Amniotic stem cell (primary cell): Measurements from ENCODE around the gene P2RY14.

Experiments used
- DNase-seq: peaks from one replicate; lab custom pipeline; 2025; lab: John Stamatoyannopoulos, UW

The P2RY14 gene

DNA sequence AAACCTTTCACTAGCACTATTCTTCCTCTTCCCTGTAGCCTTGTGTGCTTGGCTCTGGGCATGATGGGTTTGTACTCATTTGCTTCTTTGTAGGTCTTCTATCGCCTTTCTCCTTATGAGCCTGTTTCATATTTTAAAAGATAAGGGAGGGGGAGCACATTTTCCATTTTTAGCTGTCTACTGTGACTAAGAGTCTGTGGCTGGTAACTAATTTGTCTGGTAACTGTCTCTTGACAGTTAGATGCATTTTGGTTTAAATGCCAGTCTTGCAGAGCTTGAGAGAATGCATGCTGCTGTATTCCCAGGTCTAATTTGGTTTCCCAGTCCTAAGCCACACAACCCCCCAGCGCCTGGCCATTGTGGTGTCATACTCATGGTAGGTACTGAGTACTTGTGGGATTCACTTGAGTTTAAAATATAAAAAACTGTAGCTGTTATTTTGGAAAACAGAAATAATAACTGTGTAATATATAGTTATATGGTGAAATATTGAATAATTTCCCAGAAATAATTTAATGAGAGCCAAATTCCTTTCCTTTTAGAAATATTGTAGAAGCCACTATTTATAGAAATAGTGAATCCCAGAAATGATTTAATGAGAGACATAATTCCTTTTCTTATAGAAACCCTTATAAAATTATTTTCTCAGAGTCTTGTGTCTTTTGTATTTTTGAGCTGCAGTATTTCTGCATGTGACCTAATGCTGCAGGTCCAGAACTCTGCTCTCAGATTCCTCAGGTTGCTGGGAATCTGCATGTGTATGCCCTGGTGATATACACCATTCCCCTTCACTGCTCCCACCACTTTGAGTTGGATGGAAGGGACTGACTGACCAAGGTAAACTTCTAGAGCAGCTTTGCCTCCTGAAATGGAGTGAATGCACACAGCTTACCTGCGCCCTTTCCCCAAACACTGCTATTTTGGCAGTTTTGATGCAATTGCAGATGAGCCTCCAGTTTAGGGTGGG lies 61.4 kb downstream of the P2RY14 start:
- no peak for DNase-seq

DNA sequence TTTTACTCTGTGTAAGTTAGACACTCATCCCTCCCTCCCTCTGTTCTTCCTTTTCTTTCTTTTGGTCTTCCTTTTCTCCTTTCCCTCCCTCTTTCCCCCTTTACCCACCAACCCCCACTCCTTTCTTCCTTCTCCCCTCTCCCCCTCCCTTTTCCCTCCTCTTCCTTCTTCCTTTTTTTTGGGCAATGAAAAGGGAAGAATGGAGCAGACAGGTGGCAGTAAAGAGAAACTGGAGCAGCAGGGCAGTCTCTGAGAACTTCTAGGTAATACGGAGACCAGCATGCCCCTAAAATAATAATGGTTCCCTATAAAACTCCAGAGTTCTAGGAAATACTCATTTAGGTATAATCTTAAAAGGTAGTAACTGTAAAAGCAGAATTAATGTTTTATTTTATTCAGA lies 63.9 kb downstream of the P2RY14 start:
- DNase-seq, result no peak

DNA sequence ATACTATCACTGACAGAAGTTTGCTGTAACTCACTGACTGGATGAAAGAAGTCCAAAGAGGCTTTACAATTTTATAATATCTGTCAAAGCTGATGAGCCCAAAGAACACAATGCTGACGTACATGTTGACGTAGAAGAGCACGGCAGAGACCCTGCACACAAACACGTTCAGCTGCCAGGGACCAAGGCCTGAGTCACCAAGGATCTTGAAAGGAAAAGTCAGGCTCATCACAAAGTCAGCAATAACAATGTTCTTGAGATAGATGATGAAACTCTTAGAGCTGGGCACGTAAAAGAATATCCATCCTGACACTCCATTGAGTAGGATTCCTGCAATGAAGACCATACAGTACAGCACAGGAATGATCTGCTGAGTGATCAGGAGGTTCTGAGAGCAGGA lies 64.5 kb downstream of the P2RY14 start:
- DNase-seq, result no peak

GRCh38 chr3:151213151-151213550 lies 65.2 kb downstream of the P2RY14 start:
- no peak for DNase-seq

GRCh38 chr3:151210676-151211381 lies 67.5 kb downstream of the P2RY14 start:
- DNase-seq, result no peak

DNA sequence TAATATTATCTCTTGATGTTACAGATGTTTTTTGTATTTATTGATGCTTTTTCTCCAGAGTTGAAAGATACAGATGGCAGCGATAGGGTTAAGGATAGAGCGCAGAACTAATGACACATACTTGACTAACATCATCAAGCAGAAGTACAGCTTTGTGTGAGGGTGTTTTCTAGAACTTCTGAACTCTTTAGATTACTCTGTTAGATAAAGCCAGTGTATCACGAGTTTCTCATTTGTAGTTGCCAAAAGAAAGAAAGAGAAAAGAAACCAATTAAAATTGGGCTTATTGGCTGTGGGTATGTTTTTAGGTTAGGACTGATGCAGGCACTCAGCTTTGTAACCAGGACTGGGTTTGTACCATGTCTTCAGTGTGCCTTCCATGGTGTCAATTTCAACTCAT lies 68.7 kb downstream of the P2RY14 start:
- no peak for DNase-seq

DNA sequence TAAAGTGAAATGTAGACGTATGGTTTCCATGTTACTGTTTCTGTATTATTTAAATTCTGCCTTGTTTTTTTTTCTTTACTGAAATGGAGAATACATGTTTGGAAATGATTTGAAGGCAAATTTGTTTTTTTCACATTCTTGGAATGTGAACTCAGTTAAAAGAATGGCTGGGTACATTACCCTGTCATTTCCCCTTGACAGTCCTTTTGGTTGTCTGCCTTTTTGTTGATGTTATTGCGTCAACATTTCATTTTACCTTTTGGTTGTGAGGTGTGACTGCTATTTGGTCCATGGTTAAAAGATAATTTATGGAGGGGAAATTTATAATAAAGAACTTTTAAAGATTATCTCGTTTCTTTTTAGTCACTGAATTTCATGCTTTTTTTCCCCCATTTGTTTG lies 72.1 kb downstream of the P2RY14 start:
- no peak for DNase-seq

- no peak for DNase-seq
Observed at GRCh38 chr3:151205482-151205881, 72.9 kb downstream of the P2RY14 start.

DNA sequence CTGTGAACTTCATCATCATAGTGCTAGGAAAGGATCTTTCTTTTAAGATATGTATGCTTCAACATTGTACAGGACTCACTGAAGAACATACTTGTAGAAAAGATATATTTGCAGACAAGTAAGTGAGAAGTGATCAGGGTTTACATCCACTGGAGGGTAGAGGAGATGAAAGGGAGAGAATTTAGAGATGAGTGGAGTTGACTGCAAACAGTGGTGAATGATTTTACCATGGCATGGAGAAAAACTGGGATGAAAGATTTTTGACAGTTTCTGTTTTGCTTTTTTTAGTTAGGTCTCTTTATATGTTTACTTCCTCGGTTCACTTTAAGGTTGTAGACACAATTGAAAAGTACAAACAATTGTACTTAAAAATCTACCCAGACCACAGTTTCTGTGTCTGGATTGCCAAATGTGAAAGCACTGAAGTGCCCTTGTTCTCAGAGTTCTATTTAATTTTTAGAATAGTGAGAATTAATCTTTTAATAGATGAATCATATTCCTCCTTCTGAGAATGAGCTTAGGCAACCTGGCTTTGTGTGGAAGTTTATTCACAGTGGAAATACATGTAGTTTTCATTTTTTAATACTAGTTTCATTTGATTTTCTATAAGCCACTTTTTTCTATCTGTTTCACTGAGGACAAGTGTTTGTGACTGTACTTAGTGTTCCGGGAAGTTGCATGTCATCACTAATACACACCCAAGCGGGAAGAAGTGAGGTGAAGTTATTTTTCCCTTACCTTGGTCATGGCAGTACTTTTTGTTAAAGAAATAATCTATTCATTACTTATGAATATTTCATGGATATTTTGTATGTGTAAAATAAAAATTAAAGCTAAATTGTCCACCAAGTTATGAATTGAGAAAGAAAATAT lies 73.6 kb downstream of the P2RY14 start:
- DNase-seq, result no peak

- no peak for DNase-seq
Observed at GRCh38 chr3:151203051-151203420, 75.3 kb downstream of the P2RY14 start, which contains the start of gene GPR171. GPR171 (minus strand) TSS chr3:151203216; CDS start chr3:151199386, 3,830 bp downstream.

DNA sequence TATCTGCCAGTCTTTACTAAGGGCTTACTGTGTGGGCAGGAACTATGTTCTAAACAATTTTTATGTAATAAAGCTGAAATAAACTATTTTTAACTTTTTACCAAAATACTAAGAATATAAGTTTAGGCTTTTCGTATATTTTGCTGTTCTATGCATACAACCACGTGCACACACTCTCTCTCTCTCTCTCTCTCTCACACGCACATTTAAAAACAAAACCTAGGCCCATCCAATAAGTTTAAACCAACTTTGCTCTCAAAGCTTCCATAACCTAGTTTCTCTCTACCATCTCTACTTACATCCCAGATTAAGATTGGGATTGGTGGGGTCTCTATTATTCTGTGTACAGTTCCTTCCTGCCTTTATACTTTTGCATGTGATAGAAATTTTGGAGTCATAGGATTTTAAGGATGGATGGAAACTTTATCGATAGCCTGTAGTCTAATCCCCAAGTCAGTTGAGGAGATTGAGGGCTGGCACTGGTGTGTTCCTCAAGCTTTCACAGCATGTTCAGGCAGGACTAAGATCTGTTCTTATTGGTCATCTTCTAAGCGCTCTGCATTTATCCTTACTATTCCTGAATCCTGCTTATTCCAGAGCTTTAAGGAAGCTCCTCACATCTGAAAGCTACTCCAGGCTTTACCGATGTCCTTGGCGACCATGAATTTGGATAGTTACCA lies 77.2 kb downstream of the P2RY14 start:
- DNase-seq, result no peak

DNA sequence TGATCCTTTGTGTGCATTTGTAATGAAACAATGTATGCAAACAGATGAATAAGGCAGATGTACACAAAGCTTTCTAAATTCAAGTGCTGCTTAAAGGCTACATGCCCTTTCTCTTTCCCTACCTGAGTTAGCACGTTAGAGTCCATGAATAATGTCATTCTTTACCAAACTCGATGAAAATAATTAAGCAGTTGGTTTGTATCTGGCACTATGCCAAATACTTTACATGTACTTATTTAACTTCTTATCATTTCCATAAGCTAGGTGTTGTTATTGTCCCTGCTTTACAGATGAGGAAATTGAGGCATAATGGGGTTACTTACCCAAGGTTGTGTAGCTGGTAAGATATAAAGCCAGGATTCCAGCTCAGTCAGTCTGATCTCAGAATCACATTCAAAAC lies 77.8 kb downstream of the P2RY14 start:
- no peak for DNase-seq

DNA sequence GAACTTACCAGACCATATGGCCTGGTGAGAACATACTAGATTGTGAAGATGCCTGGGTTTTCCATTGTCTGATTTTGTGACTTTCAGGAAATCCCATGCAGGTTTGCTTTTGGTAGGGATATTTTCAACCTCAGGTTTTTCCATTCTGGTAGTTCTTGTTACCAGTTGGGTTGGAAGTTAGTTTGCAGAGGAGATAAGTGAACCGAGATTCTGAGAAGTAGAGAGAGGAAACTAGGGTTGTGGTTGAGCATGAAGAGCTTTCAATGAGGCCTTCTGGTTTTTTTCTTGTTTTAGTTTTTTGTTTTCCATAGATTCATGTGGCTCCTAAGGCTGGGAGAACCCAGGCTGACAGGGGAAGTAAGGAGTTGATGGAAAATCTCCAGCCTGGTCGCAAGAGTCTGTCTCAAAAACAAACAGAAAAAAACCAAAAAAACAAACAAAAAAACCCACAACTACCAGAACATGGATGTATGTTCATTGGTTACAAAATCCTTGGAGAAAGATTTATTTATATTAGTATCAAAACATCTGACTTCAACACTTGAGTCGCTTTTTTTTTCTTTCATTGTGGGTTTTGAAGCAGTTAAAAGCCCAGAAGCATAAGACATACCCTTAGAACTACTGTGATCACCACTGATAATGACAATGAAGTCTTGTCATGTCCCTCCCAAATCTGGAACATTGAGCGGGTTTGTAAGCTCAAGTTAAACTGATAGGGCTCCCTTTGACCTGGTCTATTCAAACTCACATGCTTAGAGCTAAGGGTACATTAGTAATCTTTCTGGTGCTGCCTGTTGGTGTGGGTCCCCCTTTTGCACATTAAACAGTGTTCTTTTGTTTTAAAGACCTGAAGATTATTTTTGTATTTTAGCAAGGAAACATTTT lies 78.5 kb downstream of the P2RY14 start:
- no peak for DNase-seq

DNA sequence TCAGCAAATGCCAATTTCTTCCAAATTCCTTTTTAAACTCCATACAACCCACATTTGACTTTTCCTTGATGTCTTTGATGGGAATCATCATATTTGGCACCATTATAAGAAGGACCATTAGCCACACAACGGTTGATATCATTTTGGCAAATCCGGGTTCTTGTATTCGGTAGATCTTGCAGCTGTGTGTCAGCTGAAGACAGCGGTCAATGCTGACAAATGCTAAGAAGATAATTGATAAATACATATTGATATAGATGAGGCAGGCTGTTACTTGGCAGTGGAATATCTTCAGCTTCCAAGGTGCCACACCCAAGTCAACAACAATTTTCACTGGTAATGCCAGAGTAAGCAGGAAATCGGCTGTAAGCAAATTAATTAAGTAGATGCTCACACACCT lies 79.5 kb downstream of the P2RY14 start:
- no peak for DNase-seq

- peak; percentile 22 for DNase-seq
Observed at GRCh38 chr3:151197981-151198767, 80.2 kb downstream of the P2RY14 start.

DNA sequence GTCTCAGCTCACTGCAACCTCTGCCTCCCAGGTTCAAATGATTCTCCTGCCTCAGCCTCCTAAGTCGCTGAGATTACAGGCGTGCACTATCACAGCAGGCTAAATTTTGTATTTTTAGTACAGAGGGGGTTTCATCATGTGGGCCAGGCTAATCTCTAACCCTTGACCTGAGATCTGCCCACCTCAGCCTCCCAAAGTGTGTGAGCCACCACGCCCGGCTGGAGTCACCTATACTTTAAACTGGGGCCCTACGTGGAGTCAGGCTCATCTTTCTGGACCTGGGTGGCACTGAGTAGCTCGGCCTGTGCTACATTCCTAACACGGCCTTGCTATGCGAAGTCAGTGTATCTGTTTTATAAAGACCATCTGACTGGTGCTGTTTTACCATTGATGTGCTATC lies 81.1 kb downstream of the P2RY14 start:
- DNase-seq, result no peak

DNA sequence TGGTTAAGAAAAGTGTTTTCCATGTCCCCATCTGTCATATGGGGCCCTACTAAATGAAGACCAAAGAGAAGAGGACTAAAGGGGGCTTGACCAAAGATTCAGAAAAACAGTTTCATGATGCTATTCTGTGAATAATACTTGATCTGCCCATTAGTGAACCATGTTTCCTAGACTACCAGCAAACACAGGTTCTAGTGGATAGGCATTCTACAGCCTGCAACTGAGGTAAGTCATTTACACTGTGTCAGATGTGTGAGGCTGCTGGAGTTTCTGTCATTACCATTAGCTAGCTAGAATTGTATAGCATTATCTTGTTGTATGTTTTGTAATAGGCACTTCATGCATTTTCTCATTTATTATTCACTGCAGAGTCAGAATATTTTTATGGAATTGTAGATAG lies 81.9 kb downstream of the P2RY14 start:
- DNase-seq, result no peak

DNA sequence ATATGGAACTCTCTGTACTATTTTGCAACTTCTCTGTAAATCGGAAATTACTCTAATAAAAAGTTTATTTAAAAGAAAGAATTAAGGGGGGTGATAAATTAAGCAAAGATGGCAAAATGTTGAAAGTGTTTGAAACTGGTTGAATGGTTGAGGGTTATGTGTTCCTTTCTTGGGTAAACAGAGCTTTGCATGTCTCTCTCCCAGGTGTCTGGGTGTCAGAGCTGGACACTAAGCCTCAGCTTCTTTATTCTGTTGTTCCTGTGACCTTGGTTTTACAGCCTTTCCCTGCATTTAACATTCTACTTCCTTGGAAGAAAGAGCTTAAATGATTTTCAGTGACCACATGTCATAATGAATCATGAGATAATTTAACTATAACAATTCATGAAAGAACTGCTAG lies 82.5 kb downstream of the P2RY14 start:
- DNase-seq, result no peak

DNA sequence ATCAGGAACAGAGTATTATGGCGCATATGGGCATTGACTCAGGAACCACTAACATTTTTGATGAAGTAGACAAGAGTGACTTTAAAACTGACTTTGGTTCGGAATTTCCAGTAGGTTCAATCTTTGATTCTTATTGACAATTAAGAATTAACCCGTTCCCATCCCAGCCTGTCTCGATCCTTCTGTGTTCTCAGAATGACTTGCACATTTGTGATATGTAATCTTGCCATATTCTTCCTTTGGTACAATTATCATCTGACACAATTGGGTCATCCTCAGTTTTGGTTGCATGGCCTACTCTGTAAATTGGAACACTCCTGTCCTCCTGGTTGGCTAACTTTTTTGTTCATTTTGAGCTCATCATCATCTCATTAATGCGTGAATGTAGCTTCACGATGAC lies 85.8 kb downstream of the P2RY14 start:
- no peak for DNase-seq

DNA sequence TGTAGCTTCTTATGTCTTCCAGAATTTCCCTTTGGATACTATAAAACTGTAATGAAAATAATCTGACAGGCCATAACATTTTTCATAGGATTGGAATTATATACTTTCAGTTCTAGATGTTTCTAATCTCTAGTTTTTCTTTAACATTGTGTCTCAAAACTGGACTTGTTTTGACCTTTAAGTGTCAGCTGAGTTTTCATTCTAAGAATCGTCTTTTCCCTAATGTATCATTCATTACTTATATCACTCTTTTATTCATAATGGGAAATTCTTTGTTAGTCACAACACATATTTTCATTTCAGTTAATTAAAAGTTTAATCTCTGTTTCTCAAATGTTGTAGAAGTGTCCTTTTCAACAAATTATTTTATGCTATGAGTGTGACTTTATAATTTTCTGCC lies 87.2 kb downstream of the P2RY14 start:
- no peak for DNase-seq
